Lung (tissue), 12 donors: Measurements from ENCODE around the gene CDYL. TPM values are rescaled to one million over a fixed set of nuclear protein-coding genes. Genes with fewer than 3 reads are reported as not detected.

Source experiments
- ATAC-seq: fragments of 200-7000 bp; cut with Tn5 transposase; one replicate; pipeline ENCODE4 v1.9.1; 2020; ENCODE audit warnings: moderate number of reproducible peaks; ENCODE audit not compliant: insufficient read depth, low FRiP score
- DNase-seq, 3 donors: peaks; one replicate each; pipeline ENCODE4 v3.0.0-alpha.2; 2013 to 2017
- H3K27ac ChIP-seq, 2 donors: one replicate each; pipeline ENCODE4 v1.5.1; 2013; ENCODE audit warnings: mild to moderate bottlenecking in 2 of 2, moderate library complexity in 2 of 2, control low read depth in 1 of 2, inconsistent platforms in 1 of 2, low read depth in 1 of 2, low read length in 1 of 2
- H3K27me3 ChIP-seq, 3 donors: one replicate each; pipeline ENCODE4 v1.5.1; 2013; ENCODE audit warnings: low read length in 2 of 3; ENCODE audit not compliant: control insufficient read depth in 3 of 3, insufficient read depth in 3 of 3
- H3K36me3 ChIP-seq, 4 donors: one replicate each; pipeline ENCODE4 v1.5.1; 2013; ENCODE audit warnings: low read length in 4 of 4, mild to moderate bottlenecking in 1 of 4, moderate library complexity in 1 of 4; ENCODE audit not compliant: control insufficient read depth in 4 of 4, insufficient read depth in 4 of 4
- H3K4me1 ChIP-seq, 5 donors: one replicate each; pipeline ENCODE4 v1.5.1; 2013; ENCODE audit warnings: low read length in 5 of 5, mild to moderate bottlenecking in 2 of 5, moderate library complexity in 1 of 5; ENCODE audit not compliant: control insufficient read depth in 5 of 5, insufficient read depth in 5 of 5
- H3K4me3 ChIP-seq: one replicate; pipeline ENCODE4 v1.5.1; 2013; ENCODE audit warnings: mild to moderate bottlenecking, control low read depth, moderate library complexity
- H3K9ac ChIP-seq, 2 donors: one replicate each; pipeline ENCODE4 v1.5.1; 2013; ENCODE audit warnings: low read length in 2 of 2, control low read depth in 1 of 2; ENCODE audit not compliant: insufficient read depth in 1 of 2
- H3K9me3 ChIP-seq, 4 donors: one replicate each; pipeline ENCODE4 v1.5.1; 2013; ENCODE audit warnings: low read length in 3 of 4, mild to moderate bottlenecking in 1 of 4, moderate library complexity in 1 of 4; ENCODE audit not compliant: control insufficient read depth in 4 of 4, insufficient read depth in 3 of 4
- WGBS, 2 donors: extraction: QIAGEN DNeasy Blood & Tissue Kit; methylation state at CpG; one replicate each; pipeline ENCODE4 v1.1.7; 2013; 5-methylcytosine and 5-hydroxymethylcytosine counted together
- polyA plus RNA-seq, 2 donors: library from polyadenylated mRNA; stranded (reverse); fragments of 200-250 nt; gene quantifications; one replicate each; pipeline ENCODE4 v1.2.1, GENCODE V29; 2013
- total RNA-seq, 2 donors: library from RNA; depleted of rRNA in 1 of 2; stranded (reverse); fragments of >200 nt in 1 of 2; gene quantifications; one replicate each; pipeline ENCODE4 v1.2.1, GENCODE V29; 2014 to 2021
- TF ChIP-seq, protein P1 (sequence below): IDR thresholded peaks from 2 replicates; pipeline ENCODE4 v1.5.1; 2012; ENCODE audit warnings: mild to moderate bottlenecking; ENCODE audit errors: control extremely low read depth, extremely low read depth
- donor health status: control.
- donor health status: control.
- donor health status: Bipolar disorder and iron deficiency.
- donor health status: healthy.
- donor health status: DM: yes; HTN: yes; CAD: no.

Gene CDYL
- total and polyA plus RNA-seq, 4 donors = 5.8 to 51.6 (median 20.9) TPM

DNA sequence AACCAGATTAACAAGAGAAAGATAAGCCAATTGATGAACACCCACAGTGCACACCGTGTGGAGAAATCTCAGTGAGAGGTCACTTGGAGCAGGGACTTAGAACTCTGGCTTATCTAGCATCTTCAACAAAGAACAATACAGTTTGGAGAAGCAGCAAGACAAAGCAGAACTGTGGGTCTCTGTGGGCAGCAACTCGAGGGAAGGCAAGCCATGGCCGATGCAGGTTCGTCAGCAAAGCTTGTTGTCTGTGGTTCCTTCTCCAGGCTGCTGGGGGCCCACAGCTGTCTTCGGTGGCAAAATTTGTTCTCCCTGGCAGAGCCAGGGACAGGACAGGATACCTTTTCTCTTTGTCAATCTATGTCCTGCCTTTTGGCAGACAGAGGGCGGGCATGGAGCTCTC, 205.6 kb downstream of the CDYL start:
- TF ChIP-seq, protein P1, sequence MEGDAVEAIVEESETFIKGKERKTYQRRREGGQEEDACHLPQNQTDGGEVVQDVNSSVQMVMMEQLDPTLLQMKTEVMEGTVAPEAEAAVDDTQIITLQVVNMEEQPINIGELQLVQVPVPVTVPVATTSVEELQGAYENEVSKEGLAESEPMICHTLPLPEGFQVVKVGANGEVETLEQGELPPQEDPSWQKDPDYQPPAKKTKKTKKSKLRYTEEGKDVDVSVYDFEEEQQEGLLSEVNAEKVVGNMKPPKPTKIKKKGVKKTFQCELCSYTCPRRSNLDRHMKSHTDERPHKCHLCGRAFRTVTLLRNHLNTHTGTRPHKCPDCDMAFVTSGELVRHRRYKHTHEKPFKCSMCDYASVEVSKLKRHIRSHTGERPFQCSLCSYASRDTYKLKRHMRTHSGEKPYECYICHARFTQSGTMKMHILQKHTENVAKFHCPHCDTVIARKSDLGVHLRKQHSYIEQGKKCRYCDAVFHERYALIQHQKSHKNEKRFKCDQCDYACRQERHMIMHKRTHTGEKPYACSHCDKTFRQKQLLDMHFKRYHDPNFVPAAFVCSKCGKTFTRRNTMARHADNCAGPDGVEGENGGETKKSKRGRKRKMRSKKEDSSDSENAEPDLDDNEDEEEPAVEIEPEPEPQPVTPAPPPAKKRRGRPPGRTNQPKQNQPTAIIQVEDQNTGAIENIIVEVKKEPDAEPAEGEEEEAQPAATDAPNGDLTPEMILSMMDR = no peak
- H3K36me3 ChIP-seq = no peaks in the 10 kb centered on the region
- H3K27ac ChIP-seq = no peak overlapping the region
- peaks cover 0 to 8% (median 7%) of the 10 kb centered on the region in 4 donors for H3K9me3 ChIP-seq
- ATAC-seq (no peak), DNase-seq (no peak)
- no peaks in the 10 kb centered on the region for H3K27me3 ChIP-seq
- H3K4me1 ChIP-seq = no peaks in the 10 kb centered on the region
- no peak overlapping the region for H3K9ac ChIP-seq
- 29 to 58% methylated on average over 6 of the region's 6 CpGs for WGBS, 2 donors
- H3K4me3 ChIP-seq = no peak overlapping the region

DNA sequence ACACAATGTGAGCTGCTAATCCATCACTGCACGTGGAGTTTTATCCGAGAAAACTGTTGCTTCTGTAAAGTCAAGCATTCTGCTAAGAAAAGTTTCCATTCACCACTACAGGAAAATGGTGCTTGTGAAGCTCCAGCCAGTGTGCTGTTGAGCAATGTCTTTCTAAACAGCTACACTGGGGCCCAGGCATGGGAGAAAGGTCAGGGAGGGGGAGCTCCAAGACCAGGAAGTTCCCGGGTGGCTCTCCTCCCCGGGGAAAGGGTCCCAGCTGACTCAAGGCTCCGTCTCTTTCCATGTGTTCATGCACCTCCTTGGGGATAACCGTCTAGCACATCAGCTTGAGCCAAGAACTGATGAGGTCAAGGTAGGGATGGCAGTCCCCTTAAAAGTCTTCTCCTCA, 207.1 kb downstream of the CDYL start:
- H3K9me3 ChIP-seq = peaks cover 0 to 14% (median 6%) of the 10 kb centered on the region in 4 donors
- no peaks in the 10 kb centered on the region for H3K36me3 ChIP-seq
- TF ChIP-seq, protein P1 = no peak
- H3K4me3 ChIP-seq = no peak overlapping the region
- ATAC-seq (no peak), DNase-seq (no peak)
- 61 to 76% methylated on average over 6 of the region's 6 CpGs for WGBS, 2 donors
- no peak overlapping the region for H3K9ac ChIP-seq
- no peaks in the 10 kb centered on the region for H3K27me3 ChIP-seq
- H3K27ac ChIP-seq = no peak overlapping the region
- H3K4me1 ChIP-seq = no peaks in the 10 kb centered on the region

DNA sequence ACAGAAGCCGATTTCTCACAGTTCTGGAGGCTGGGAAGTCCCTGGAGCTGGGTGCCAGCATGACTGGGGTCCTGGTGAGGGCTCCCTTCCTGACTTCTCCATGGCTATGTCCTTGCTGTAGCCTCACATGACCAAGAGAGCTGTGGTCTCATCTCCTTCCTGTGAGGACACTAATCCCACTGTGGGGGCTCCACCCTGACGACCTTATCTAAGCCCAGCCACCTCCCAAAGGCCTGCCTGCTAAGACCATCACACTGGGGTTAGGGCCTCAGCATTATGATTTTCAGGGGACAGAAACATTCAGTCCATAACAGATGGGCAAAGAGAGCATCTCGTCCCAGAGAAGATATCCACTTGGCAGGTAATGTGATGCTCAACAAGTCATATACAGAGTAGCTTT, 210.8 kb downstream of the CDYL start:
- DNase-seq = no peak
- H3K27ac ChIP-seq = no peak overlapping the region
- TF ChIP-seq, protein P1 = no peak
- WGBS, 2 donors = 82% methylated on average over 3 of the region's 3 CpGs
- no peaks in the 10 kb centered on the region for H3K4me1 ChIP-seq
- no peaks in the 10 kb centered on the region for H3K27me3 ChIP-seq
- no peak overlapping the region for H3K4me3 ChIP-seq
- H3K9me3 ChIP-seq = peaks cover 0 to 7% (median 0%) of the 10 kb centered on the region in 4 donors
- no peak for ATAC-seq
- H3K9ac ChIP-seq = no peak overlapping the region
- peaks cover 0 to 3% (median under 1%) of the 10 kb centered on the region in 4 donors for H3K36me3 ChIP-seq

DNA sequence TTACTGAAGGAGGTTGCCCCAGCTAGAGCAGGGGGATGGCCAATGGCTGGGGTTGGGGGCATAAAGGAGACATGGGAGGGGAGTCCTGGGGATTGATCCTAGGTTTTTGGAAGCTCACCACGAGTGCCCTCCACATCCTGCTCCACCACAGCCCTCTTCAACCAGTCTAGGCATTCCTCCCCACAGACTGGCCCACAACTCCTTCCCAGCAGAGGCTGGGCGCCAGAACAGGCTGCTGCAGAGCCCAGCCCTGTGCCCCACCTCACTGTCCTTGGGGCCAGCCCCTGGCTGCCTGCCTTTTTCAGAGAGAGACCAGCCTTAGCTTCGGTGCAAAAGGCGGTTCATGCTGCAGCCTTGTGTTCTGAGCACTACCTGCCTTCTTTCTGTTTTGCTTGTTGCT, 211.2 kb downstream of the CDYL start:
- no peak overlapping the region for H3K27ac ChIP-seq
- H3K4me1 ChIP-seq = no peaks in the 10 kb centered on the region
- no peak overlapping the region for H3K4me3 ChIP-seq
- no peaks in the 10 kb centered on the region for H3K27me3 ChIP-seq
- TF ChIP-seq, protein P1 = no peak
- ATAC-seq (no peak), DNase-seq (no peak)
- WGBS, 2 donors = 72 to 88% methylated on average over 4 of the region's 4 CpGs
- H3K9ac ChIP-seq = no peak overlapping the region
- peaks cover 0 to 7% (median 0%) of the 10 kb centered on the region in 4 donors for H3K9me3 ChIP-seq
- H3K36me3 ChIP-seq = peaks cover 0 to 3% (median under 1%) of the 10 kb centered on the region in 4 donors
